ENCODE measurements around the gene STK33.

The STK33 gene

GRCh38 chr11:8593935-8594909 lies at the start of gene STK33:
Gene STK33 (minus strand): TSS chr11:8594228. CDS start chr11:8474905, 119,323 bp downstream.
- peak; percentile 89 for DNase-seq

GRCh38 chr11:8642196-8642841 lies 48.3 kb upstream of the STK33 start:
- no peak for DNase-seq

- no peak for DNase-seq
These were observed 47.3 kb upstream of the STK33 start for GRCh38 chr11:8641332-8641731.

GRCh38 chr11:8640267-8640906 lies 46.4 kb upstream of the STK33 start:
- no peak for DNase-seq

GRCh38 chr11:8639655-8640054 lies 45.6 kb upstream of the STK33 start:
- no peak for DNase-seq

GRCh38 chr11:8638300-8638699 lies 44.3 kb upstream of the STK33 start:
- DNase-seq = no peak

GRCh38 chr11:8636127-8636526 lies 42.1 kb upstream of the STK33 start:
- DNase-seq = no peak

GRCh38 chr11:8634498-8634897 lies 40.5 kb upstream of the STK33 start:
- no peak for DNase-seq

- no peak for DNase-seq
These were observed 37.5 kb upstream of the STK33 start for GRCh38 chr11:8631395-8632118.

GRCh38 chr11:8624698-8625097 lies 30.7 kb upstream of the STK33 start:
- DNase-seq = no peak

GRCh38 chr11:8621147-8621546 lies 27.1 kb upstream of the STK33 start:
- no peak for DNase-seq

- DNase-seq = no peak
These were observed 23.0 kb upstream of the STK33 start for GRCh38 chr11:8617063-8617462.

- DNase-seq = no peak
These were observed 21.4 kb upstream of the STK33 start for GRCh38 chr11:8615291-8616032.

GRCh38 chr11:8614497-8614896 lies 20.5 kb upstream of the STK33 start:
- DNase-seq = no peak

- DNase-seq = no peak
These were observed 19.0 kb upstream of the STK33 start for GRCh38 chr11:8613036-8613435.

- no peak for DNase-seq
These were observed 18.5 kb upstream of the STK33 start for GRCh38 chr11:8612522-8612921.

GRCh38 chr11:8610532-8611116 lies 16.6 kb upstream of the STK33 start:
- peak; percentile 70 for DNase-seq

GRCh38 chr11:8608652-8609051 lies 14.6 kb upstream of the STK33 start:
- no peak for DNase-seq

- DNase-seq = no peak
These were observed 12.0 kb upstream of the STK33 start for GRCh38 chr11:8605971-8606563.

GRCh38 chr11:8604078-8604723 lies 10.2 kb upstream of the STK33 start:
- no peak for DNase-seq

GRCh38 chr11:8603696-8604077 lies 9.7 kb upstream of the STK33 start:
- no peak for DNase-seq
